ENCODE data around the gene EMC1. TPM values are rescaled to one million over a fixed set of nuclear protein-coding genes. Genes with fewer than 3 reads are reported as not detected.
"Not testable (repeated sequence)": the region's sequence is repeated elsewhere in the genome, so short reads cannot be mapped to it uniquely, and the experiment has no call there.

Gene EMC1
- polyA plus RNA-seq, 1 of the 3 experiments (the other 2 are of a cell fraction): 87.6 TPM

- H3K27me3 ChIP-seq (ENCODE audit: insufficient read depth); H3F3A ChIP-seq (replicated peaks; ENCODE audit: insufficient read depth); H4K20me1 ChIP-seq (ENCODE audit: insufficient read depth); H3K9me2 ChIP-seq; DNase-seq; POLR2A ChIA-PET; H2AFZ ChIP-seq (ENCODE audit: low read depth); H3K79me2 ChIP-seq (ENCODE audit: insufficient read depth); H3K4me3 ChIP-seq (ENCODE audit: low read depth in 2 of 2, low read length in 1 of 2); H3K4me1 ChIP-seq (ENCODE audit: control insufficient read depth in 1 of 2, insufficient read depth in 2 of 2, low read depth in 1 of 2, low read length in 1 of 2); CTCF ChIA-PET; H3K27ac ChIP-seq (ENCODE audit: low read depth in 2 of 2, low read length in 1 of 2); H3K36me3 ChIP-seq (replicated peaks in 1 of 2; ENCODE audit: control insufficient read depth in 1 of 2, insufficient read depth in 2 of 2, low read length in 1 of 2); H3K9ac ChIP-seq; H3K9me3 ChIP-seq; H3K4me2 ChIP-seq: not testable (repeated sequence)
- WGBS (ENCODE audit: low lambda C conversion rate): 92% methylated on average over 19 of the region's 66 CpGs
Measured at GRCh38 chr1:19273844-19274531, 22.7 kb upstream of the EMC1 start.

- ChIA-PET CTCF (no interaction called here), POLR2A (no interaction called here)
- Histone ChIP-seq H3K9me2 (no peaks in the 10 kb centered on the region), H2AFZ (ENCODE audit: low read depth) (no peak overlapping the region), H3K79me2 (ENCODE audit: insufficient read depth) (no peaks in the 10 kb centered on the region), H3K27ac (ENCODE audit: low read depth in 2 of 2, low read length in 1 of 2) (no peak overlapping the region), H3K4me2 (no peak overlapping the region), H3K4me1 (ENCODE audit: control insufficient read depth in 1 of 2, insufficient read depth in 2 of 2, low read depth in 1 of 2, low read length in 1 of 2) (no peaks in the 10 kb centered on the region), H3K4me3 (ENCODE audit: low read depth in 2 of 2, low read length in 1 of 2) (no peak overlapping the region), H3K36me3 (replicated peaks in 1 of 2; ENCODE audit: control insufficient read depth in 1 of 2, insufficient read depth in 2 of 2, low read length in 1 of 2) (peaks cover 0 to 7% of the 10 kb centered on the region in 2 experiments), H3K9ac (no peak overlapping the region), H4K20me1 (ENCODE audit: insufficient read depth) (no peaks in the 10 kb centered on the region), H3K27me3 (ENCODE audit: insufficient read depth) (no peaks in the 10 kb centered on the region), H3F3A (replicated peaks; ENCODE audit: insufficient read depth) (no peaks in the 10 kb centered on the region), H3K9me3 (no peaks in the 10 kb centered on the region; the same call in 1 of the 2 replicates)
- no peak for TF ChIP-seq MEF2A (IDR thresholded peaks at IDR 0.05; ENCODE audit: borderline replicate concordance, low read depth)
- TF ChIP-seq RCOR1 (IDR thresholded peaks at IDR 0.05; ENCODE audit: low read length): no peak
- TF ChIP-seq CHD2 (IDR thresholded peaks at IDR 0.05; ENCODE audit: low read length, partially characterized antibody): no peak
- no peak for TF ChIP-seq ZBTB33 (IDR thresholded peaks at IDR 0.05; ENCODE audit: borderline replicate concordance, low read depth)
- no peak for TF ChIP-seq TCF12 (IDR thresholded peaks at IDR 0.05)
- TF ChIP-seq MXI1 (IDR thresholded peaks at IDR 0.05; ENCODE audit: low read depth, low read length): no peak
- TF ChIP-seq YY1 (IDR thresholded peaks at IDR 0.05; ENCODE audit: low read depth): no peak
- TF ChIP-seq FOSL2 (IDR thresholded peaks at IDR 0.05; ENCODE audit: borderline replicate concordance, low read depth): no peak
- TF ChIP-seq GABPA (IDR thresholded peaks at IDR 0.05; ENCODE audit: low read depth): no peak
- no peak for TF ChIP-seq FOXM1 (IDR thresholded peaks at IDR 0.05; ENCODE audit: low read depth)
- no peak for DNase-seq
- 82% methylated on average over 10 of the region's 22 CpGs for WGBS (ENCODE audit: low lambda C conversion rate)
Measured at GRCh38 chr1:19273106-19273843, 22.0 kb upstream of the EMC1 start.

All from SK-N-SH (cell line).